Measurements from ENCODE around the gene TOR1B.
"Not testable (repeated sequence)": the region's sequence is repeated elsewhere in the genome, so short reads cannot be mapped to it uniquely, and the experiment has no call there.

TOR1B gene

GRCh38 chr9:129776938-129777768, 25.8 kb upstream of the TOR1B start:
- DNase-seq: peak; percentile 98 to 100 (median 98)

DNA sequence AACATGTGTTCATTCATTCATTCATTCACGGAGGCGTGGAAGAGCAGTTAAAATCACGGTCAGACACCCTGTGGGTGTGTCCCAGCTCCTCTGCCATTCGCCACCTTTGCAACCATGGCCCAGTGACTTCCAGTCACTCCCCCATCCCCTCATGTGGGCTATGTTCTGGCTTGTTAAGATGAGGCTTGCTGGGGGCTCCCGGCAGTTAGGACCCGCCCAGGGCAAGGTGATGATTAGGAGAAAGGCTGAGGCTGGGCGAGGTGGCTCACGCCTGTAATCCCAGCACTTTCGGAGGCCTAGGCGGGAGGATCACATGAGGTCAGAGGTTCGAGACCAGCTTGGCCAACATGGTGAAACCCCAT, 25.2 kb upstream of the TOR1B start:
- DNase-seq: peak in 1 of 4 experiments; percentile 37

- no peak for DNase-seq
Measured at GRCh38 chr9:129778469-129778868, 24.5 kb upstream of the TOR1B start.

- DNase-seq: no peak
Measured at GRCh38 chr9:129779560-129780190, 23.3 kb upstream of the TOR1B start.

GRCh38 chr9:129781131-129781530, 21.9 kb upstream of the TOR1B start:
- no peak for DNase-seq

- DNase-seq: no peak
Measured at GRCh38 chr9:129781981-129782380, 21.0 kb upstream of the TOR1B start.

GRCh38 chr9:129783516-129784361, 19.2 kb upstream of the TOR1B start:
- peak; percentile 84 to 91 (median 86) for DNase-seq

DNA sequence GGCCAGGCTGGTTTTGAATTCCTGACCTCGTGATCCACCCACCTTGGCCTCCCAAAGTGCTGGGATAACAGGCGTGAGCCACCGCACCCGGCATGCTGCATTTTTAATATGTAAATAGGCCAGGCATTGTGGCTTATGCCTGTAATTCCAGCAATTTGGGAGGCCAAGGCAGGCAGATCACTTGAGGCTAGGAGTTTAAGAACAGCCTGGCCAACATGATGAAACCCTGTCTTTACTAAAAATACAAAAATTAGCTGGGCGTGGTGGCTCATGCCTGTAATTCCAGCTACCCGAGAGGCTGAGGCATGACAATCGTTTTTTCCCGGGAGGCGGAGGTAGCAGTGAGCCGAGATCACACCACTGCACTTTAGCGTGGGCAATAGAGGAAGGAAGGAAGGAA, 18.0 kb upstream of the TOR1B start:
- DNase-seq: not testable (repeated sequence)

DNA sequence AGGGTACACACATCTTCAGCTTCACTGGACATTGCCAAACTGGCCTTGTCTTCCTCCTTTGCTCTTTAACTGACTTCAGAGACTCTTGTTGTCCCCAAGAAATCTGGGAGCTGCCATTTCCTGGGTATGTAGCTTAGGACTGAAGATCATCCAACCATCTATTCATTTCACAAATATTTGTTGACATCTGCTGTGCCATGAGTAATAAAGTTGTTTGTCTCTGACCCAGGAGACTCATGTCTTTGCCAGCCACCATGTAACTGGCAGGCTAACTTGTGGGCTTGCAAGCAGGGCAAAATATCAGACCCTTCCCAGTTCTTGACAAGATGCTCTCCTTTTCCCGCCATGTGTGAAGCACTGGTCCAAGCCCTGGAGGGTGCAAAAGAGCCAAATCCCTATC, 17.1 kb upstream of the TOR1B start:
- no peak for DNase-seq

GRCh38 chr9:129786481-129786880, 16.5 kb upstream of the TOR1B start:
- DNase-seq: no peak

- no peak for DNase-seq
Measured at GRCh38 chr9:129794549-129794948, 8.4 kb upstream of the TOR1B start.

GRCh38 chr9:129796029-129796428, 7.0 kb upstream of the TOR1B start:
- DNase-seq: not testable (repeated sequence)

- no peak for DNase-seq
Measured at GRCh38 chr9:129798973-129799372, 4.0 kb upstream of the TOR1B start.

GRCh38 chr9:129801504-129801903, 1.5 kb upstream of the TOR1B start:
- DNase-seq: no peak

- no peak for DNase-seq
Measured at GRCh38 chr9:129803676-129804060, 684 bp downstream of the TOR1B start.

- peak; percentile 6 to 49 (median 28) for DNase-seq
Measured at GRCh38 chr9:129806061-129806460, 3.1 kb downstream of the TOR1B start.

- DNase-seq: no peak
Measured at GRCh38 chr9:129809346-129809745, 6.4 kb downstream of the TOR1B start.

GRCh38 chr9:129810116-129810515, 7.1 kb downstream of the TOR1B start:
- no peak for DNase-seq

DNA sequence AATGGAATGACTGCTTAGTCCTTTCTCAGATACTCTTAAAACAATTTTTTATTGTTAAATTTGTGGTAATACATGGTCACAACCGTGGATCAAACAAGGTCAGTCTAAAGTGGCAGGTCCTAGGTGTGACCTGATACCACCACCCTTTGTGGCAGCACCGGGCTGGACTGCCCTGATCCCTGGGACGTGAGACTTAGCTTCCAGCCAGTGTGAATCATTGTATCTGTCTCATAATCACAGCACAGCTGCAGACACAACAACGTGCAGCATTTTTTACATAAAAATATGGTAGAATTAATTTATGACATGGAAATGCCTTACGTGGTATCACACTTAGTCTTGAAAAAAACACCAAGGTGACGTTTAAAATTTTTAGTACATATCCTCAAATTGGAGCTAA, 7.8 kb downstream of the TOR1B start:
- no peak for DNase-seq

GRCh38 chr9:129811967-129812363, 9.0 kb downstream of the TOR1B start:
- peak in 3 of 4 experiments; percentile 17 to 34 (median 20) for DNase-seq

DNA sequence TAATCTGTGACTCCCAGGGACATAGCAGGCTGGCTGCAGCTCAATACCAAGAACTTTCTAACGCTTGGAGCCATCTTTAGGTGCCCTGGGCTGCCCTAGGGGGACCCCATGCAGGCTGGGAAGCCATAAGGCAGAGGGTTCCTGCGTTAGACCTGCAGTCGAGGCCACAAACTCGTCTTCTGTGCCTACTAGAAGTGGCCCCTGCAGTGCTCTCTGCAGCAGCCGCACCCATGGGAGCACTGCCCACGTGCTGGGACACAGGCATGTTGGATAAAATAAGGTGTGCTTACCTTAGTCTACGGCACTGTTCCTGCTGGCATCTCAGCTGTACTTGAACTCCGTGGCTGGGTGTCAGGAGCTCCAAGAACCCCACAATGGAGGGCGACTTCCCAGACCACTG, 9.4 kb downstream of the TOR1B start:
- DNase-seq: no peak

GRCh38 chr9:129813661-129814060, 10.7 kb downstream of the TOR1B start:
- DNase-seq: no peak

Measured in suppressor macrophage (primary cell).